GM08714 (cell line): ENCODE measurements around the gene SLC7A14.
"Not testable (repeated sequence)": the region's sequence is repeated elsewhere in the genome, so short reads cannot be mapped to it uniquely, and the experiment has no call there.

Experiments
- H3K4me3 ChIP-seq: fragments of 200-500 bp; sonication (Bioruptor generic); 2 replicates; pipeline ENCODE4 v1.5.1; 2014; ENCODE audit warnings: mild to moderate bottlenecking, low read length, inconsistent platforms
- ZNF274 ChIP-seq: IDR thresholded peaks from 2 replicates; pipeline ENCODE4 v1.6.1; 2012; ENCODE audit warnings: mild to moderate bottlenecking, low read depth, low read length

The SLC7A14 gene

DNA sequence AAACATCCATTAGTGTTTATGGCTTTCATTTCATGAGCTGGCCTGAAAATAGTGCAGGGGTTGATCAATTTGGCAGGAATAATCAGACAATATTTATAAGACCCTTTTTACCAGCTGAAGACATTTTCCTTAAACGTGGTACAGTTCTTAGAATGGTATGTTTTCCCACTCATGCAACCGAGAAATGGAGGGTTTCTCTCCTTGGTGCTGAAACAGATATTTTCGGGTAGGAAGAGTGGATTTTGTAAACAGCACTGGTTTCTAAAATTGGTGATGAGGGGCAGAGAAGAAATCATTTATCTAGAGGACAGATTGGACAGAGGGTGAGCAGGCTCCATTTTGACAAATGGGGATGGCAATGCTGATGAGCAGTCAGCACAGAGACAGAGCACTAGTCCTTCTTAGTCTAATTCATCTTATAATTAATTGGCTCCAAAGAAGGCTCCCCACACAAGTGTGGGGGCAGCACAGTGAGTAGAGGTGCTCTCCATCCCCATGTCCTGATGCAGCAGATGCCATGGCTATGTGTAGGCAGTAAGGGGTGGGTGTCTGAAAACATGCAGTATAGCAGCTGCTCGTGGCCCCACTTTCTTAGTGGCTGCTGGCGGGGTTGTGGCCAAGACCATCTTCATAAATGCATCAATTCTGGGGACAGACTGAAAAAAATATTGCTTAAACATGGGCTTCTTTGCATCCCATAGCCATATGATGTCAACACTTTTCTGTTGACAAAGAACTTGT, 18.1 kb upstream of the SLC7A14 start:
- no peak for TF ChIP-seq ZNF274
- H3K4me3 ChIP-seq: no peak overlapping the region

DNA sequence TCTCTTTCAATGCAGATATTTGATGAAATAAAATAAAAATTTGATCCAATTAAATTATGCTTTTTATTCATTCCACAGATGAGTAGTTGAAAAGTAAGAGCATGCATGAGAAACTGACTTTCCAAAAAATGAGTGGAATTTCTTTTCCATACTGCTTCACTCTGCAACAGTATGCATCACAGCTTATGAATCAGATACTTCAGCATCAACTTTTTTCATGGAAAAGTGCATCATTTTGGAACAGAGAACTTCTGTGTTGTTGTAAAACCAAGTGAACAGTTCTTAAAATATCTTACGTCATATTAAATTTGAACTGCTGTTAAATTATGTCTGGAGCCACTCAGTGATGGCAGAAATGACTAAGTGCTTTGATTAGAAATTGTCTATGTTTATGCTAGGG, 16.7 kb upstream of the SLC7A14 start:
- TF ChIP-seq ZNF274: no peak
- no peak overlapping the region for H3K4me3 ChIP-seq

DNA sequence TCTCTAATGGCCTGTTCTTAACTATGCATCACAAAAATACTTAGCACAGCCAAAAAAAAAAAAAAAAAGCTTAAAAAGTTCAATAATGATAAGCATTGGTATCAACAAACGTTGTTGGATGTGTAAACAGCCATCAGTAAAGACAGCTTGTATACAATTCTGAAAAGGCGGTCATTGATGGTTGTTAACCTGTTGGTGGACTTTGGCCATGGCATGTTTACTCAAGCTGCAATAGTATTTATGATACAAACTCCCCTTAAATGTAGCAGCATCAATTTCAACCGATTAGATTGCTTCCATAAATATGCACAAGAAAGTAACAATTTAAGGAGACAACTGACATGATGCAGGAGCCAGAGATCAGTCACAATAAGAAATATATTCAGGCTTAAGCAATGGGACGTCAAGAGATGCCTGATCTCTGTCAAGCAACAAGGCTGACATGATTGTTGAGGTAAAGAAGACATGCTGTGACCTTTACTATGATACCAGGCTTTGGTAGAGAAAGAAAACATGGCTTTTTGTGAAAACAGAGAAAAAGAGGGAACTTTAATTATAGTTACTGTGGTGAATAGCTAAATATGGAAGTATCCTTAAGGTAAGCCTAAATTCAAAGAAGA, 14.2 kb upstream of the SLC7A14 start:
- TF ChIP-seq ZNF274: no peak
- H3K4me3 ChIP-seq: no peak overlapping the region

DNA sequence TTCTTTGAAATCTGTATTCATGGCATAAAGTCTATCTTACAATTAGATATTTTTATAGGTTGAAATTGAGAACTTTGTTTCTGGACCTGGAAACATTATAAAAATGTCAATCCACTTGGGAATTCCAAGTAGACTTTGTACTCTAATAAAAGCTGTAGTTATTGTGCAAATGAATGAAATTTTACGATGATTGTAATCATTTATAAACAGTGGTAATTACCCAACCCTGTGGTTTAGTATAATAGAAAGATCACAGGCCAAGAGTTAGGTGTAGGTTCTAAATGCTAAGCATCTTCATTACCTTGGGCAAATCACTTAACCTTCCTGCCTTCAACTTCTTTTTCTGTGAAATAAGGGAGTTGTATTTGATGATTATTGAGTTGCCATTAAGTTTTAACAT, 13.2 kb upstream of the SLC7A14 start:
- no peak overlapping the region for H3K4me3 ChIP-seq
- TF ChIP-seq ZNF274: no peak

DNA sequence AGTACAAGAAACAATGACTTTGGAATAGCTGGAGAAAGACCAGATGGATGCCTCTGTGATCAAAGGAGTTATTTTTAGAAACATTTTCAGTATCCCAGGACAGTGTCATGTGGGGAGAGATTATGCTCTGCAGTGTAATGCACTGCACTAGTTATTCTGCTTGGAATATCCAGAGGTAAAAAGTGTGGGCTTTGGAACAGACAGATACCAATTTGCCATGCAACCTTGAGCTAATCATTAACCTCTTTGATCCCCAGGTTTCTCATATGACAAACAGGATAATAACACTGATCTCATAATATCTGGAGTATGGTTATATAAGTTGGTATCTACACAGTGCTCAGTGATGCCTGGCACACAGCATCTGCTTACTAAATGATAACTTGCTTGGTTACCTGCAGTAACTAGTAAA, 12.2 kb upstream of the SLC7A14 start:
- no peak for TF ChIP-seq ZNF274
- no peak overlapping the region for H3K4me3 ChIP-seq

DNA sequence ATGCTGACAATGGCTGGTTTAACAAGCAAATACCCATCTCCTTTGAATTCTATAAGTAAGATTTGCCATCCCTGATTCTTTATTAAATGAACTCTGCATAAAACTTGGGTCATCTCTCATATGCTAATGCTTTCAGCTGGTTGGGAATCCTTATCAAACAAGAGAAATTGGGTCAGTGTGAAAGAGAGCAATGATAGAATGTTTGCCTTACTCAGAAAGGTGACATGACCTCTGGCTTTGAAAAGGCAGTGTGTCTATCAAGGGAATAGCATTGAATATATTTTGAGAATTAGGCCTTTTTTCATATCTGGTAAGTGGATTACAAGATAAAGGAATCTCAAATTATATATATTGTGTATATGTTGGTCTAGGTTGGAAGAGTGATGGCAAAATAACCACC, 8.7 kb upstream of the SLC7A14 start:
- no peak overlapping the region for H3K4me3 ChIP-seq
- TF ChIP-seq ZNF274: no peak

DNA sequence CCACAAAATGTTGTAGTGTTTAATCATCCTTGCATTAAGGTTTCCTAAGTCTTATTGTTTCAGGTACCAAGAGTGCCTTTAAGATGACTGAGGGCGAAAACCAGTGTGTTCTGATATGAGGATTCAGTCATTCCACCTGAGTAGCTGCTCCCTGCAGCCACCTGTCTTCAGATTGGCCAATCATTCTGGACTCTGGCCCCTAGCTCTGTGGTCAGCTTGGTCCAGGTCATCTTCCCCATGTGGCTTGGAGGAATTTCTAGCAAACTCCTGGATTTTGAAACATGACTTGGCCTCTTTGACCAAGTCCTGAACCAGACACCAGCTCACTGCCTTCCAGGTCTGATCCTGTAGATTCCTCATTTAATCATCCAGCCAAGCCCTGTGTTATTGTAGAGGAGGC, 7.8 kb upstream of the SLC7A14 start:
- no peak overlapping the region for H3K4me3 ChIP-seq
- TF ChIP-seq ZNF274: no peak

DNA sequence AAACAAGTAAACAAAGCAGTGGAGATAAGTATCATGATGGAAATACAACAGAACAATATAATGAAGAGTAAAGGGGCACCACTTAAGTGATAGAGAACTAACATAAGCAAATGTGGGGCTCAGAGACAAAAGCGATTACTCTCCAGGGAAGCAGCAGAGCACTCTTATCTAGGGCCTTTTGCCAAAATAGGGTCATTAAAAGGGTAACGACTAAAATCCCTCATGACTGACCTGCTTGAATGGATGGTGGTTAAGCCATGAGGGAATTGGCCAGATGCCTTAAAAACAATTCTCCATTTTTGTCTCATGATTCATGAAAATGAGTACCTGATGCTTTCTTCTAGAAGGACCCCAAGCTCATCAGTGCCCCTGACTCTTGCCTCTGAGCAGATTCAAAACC, 3.2 kb upstream of the SLC7A14 start:
- no peak for TF ChIP-seq ZNF274
- no peak overlapping the region for H3K4me3 ChIP-seq

DNA sequence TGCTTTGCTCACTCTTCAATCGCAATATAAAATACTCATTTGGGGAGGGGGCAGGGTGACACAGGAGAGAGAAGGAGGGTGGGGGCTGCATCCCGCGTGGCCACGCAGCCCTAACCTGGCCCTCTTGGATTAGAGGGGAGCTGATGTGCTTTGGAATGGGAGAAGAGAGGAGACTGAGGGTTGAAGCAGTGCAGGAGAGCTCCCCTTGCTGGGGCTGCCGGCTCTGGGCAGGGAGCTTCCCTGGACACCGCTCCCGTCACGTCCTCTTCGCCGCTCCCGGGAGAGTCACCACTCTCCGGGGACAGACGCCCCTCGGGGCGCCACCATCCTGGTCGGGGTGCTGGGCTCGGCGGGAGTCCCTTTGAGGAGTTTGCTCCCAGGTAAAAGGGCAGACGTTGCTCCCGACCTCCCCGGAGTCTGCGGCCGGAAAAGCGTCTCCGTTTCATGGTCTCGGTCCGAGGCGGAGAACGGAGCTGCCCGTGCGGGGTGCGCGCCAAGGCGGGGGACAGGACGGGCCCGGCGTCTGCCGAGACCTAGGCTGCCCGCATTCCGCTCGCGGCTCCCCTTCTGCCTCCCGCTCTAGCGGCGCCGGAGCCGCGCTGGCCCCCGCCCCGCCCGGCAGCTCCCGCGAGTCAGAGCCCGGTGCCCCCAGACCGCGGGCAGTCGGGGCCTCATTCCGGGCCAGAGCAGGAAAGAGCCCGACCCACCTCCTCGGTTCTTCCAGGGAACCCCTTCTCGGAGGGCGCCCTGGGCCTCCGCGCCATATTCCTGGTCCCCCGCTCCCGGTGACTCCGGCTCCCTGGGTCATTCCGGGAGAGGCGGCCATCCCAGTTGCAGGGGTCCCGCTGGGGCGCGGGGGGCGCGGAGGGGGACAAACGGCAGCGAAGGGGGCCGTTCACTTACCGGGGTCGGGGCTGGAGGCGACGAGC, 603 bp downstream of the SLC7A14 start:
- H3K4me3 ChIP-seq: no peak overlapping the region
- no peak for TF ChIP-seq ZNF274

DNA sequence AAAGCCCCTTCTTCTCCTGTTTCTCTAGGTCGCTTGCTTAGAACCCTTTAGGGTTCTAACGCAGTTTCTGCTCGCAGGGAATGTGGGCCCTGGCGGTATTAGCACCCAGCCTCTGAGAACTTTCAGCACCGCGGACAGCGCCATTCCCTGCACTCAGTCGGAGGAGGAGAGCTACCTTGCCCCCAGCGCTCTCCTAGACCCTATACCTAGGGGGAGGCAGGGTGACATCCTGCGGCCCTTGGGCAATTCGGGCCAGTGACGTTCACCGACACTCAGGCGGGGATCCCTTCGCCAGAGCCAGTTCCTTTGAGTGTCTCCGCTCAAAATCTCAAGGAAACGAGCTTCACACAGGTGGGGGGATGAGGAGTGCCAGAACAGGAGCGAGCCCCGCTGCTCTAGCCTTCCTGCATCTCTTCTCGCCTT, 1.3 kb downstream of the SLC7A14 start:
- no peak overlapping the region for H3K4me3 ChIP-seq
- no peak for TF ChIP-seq ZNF274

DNA sequence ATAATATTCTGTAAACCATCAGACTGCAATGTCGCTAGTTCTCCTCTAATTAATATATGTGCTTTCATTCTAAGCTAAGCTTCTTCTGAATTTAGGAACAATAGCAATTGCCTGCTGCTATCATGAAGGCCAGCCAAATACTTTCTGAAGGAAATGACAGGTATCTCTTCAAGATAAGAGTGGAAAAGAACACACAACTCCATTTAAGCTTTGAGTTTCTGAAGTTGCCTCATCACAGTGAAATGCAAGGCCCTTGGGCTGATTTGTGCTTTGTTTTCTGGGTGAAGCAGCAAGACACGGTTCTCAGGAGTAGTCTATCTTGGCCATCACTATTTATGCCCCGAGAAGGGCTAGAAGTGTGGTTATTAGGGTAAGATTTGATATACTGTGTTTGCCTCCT, 6.2 kb downstream of the SLC7A14 start:
- no peak for TF ChIP-seq ZNF274
- no peak overlapping the region for H3K4me3 ChIP-seq

DNA sequence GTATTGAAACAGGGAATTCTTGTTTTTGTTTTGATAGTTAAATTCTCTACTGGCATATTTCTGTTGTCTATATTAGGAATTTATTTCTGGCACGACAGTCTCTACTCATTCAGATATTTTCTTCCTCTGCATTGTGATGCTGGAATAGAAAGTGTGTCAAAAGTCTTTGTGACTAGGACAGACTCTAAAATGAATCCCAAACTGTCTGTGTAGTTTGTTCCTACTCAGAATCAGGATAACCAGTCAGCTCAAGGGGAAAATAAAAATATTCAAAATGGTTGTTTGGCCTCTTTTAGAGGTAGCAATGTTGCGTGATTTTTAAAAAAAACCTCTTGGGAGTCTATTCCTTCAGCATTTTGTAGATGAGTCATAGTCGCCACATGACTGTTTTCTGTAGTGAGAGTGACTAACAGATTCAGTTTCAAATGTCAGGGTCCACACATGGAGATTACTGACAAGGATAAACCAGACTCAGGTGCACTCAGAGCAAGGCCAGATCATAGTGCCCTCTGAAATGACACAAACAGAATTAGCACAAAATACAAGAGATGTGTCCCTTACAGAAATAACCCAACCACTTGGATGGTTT, 13.1 kb downstream of the SLC7A14 start:
- TF ChIP-seq ZNF274: no peak
- H3K4me3 ChIP-seq: no peak overlapping the region

DNA sequence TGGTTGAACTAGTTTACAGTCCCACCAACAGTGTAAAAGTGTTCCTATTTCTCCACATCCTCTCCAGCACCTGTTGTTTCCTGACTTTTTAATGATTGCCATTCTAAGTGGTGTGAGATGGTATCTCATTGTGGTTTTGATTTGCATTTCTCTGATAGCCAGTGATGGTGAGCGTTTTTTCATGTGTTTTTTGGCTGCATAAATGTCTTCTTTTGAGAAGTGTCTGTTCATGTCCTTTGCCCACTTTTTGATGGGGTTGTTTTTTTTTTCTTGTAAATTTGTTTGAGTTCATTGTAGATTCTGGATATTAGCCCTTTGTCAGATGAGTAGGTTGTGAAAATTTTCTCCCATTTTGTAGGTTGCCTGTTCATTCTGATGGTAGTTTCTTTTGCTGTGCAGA, 18.3 kb downstream of the SLC7A14 start:
- H3K4me3 ChIP-seq: not testable (repeated sequence)

DNA sequence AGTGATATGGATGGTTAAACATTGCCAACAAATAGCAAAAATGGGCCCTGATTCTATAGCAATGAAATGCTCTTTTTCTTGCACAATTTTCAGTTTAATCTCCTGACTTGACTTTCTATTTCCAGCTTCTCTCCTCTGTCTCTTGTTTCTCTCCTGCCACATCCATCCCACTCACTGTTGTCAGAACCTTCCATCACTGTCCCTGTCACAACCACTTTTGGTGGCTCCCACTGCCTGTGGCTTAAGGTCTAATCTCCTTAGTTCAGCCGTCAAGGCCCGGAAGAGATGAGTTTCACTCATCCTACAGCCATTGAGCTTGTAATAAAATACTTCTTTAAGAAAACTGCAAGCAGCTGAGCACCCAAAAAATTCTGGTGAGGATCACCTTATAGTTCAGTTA, 19.5 kb downstream of the SLC7A14 start:
- H3K4me3 ChIP-seq: no peak overlapping the region
- no peak for TF ChIP-seq ZNF274
